Omental fat pad (tissue), 4 donors: Measurements from ENCODE around the gene SUV39H1. TPM values are rescaled to one million over a fixed set of nuclear protein-coding genes. Genes with fewer than 3 reads are reported as not detected.

ENCODE experiments used
- ATAC-seq: fragments of 150-250 bp; one replicate; pipeline ENCODE4 v1.9.1; 2016; ENCODE audit warnings: mild to moderate bottlenecking, moderate library complexity; ENCODE audit not compliant: low FRiP score
- DNase-seq: peaks from one replicate; pipeline ENCODE4 v3.0.0-alpha.2; 2019; ENCODE audit warnings: low spot score
- total RNA-seq, 4 donors: library from RNA; depleted of rRNA; stranded (reverse); fragments of >200 nt; gene quantifications; one replicate each; pipeline ENCODE4 v1.1.0, GENCODE V29; 2016
- TF ChIP-seq, protein P1 (sequence below), 3 donors: fragments of 450-650 bp; IDR thresholded peaks; one replicate each; pipeline ENCODE4 v1.5.1; 2016 to 2017; ENCODE audit warnings: antibody characterized with exemption in 3 of 3, mild to moderate bottlenecking in 3 of 3, moderate library complexity in 2 of 3

SUV39H1 gene
- total RNA-seq, 4 donors from 2014 or later = 4.2 to 8.1 (median 5.5) TPM

DNA sequence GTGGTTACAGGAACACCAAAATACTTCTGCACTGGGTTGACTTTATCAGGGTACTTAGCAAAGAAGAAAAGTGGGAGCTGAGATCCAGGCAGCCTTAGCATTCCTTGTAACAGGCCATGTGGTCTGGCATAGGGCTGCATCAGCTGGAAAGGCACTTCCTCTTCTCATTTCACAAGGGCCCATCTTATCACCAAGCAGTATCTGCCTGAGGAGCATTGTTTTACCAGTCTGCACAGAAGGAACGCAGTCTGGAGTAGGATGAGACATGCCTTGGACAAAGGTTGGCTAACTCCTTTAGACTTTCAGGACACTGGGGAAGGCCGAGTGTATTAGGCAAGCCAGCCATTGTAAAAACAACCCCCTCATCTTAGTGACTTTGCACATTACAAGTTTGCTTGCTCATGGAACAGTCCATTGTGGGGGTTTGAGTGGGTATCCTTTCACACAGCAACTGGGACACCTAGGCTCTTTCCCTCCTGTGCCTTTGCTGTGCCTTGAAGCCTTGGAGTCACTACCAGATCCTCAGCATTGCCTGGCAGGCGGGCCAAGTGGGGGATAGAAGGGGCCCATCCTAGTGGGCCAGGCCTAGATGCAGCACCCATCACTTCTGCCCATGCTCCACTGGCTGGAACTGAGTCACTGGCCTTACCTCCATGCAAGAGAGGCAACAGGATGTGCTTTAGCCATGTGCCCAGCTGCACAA, 4.6 kb downstream of the SUV39H1 start:
- no peak for DNase-seq
- no peak for ATAC-seq
- TF ChIP-seq, protein P1, sequence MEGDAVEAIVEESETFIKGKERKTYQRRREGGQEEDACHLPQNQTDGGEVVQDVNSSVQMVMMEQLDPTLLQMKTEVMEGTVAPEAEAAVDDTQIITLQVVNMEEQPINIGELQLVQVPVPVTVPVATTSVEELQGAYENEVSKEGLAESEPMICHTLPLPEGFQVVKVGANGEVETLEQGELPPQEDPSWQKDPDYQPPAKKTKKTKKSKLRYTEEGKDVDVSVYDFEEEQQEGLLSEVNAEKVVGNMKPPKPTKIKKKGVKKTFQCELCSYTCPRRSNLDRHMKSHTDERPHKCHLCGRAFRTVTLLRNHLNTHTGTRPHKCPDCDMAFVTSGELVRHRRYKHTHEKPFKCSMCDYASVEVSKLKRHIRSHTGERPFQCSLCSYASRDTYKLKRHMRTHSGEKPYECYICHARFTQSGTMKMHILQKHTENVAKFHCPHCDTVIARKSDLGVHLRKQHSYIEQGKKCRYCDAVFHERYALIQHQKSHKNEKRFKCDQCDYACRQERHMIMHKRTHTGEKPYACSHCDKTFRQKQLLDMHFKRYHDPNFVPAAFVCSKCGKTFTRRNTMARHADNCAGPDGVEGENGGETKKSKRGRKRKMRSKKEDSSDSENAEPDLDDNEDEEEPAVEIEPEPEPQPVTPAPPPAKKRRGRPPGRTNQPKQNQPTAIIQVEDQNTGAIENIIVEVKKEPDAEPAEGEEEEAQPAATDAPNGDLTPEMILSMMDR (IDR thresholded peaks at IDR 0.05) = no peak

DNA sequence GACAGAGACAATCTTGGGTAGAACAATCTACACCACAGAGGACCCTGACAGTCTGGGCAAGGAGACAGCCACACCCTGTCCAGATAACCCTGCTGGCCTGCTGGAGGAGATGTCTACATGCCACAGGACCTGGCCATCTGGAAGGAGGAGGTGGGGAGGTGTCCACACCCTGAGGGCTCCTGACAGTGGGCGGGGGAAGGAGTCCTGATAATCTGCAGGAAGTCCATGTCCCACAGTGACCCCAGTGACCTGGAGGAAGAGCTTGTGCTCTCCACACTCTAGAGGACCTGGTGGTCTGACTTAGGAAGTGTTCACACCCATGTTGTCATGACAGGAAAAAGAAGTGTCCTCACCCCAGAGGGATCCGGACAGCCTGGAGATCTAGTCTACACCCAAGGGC, 5.5 kb downstream of the SUV39H1 start:
- no peak for ATAC-seq
- DNase-seq = no peak
- TF ChIP-seq, protein P1 (IDR thresholded peaks at IDR 0.05) = no peak

DNA sequence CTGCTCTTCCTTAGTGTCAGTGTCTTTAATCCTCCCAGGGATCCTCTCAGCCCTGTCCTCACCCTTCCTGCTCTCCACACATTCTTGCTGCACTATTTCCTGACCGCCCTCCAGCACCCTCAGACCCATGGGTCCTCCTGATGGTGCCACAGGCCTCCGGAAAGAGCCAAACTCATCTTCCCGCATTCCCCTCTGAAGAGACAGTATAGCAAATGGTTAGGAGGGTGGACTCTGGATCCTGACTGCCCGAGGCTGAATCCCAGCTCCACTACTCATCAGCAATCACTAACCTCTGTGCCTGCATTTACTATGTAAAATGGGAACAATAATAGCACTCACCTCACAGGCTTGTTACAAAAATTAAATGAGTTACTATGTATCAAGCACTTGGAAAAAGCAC, 6.2 kb downstream of the SUV39H1 start:
- no peak for ATAC-seq
- TF ChIP-seq, protein P1 (IDR thresholded peaks at IDR 0.05) = no peak
- DNase-seq = no peak

DNA sequence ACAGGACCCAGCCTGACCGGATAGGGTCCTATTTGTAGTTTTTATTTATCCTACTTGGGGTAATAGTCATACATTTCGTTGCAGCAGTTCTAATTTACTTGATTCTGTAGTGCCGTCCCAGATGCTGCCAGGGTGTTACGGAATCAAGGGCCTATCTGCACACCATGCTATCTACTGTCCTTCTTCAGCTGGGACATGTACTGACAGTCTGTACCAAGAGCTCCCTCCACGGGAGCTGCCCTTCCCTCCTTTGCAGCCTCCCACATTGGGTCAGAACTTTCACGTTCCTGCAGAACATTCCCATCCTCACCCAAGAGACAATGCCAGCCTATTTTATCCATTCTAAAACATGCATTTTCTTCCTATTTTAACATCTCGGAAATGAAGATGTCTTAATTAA, 6.7 kb downstream of the SUV39H1 start:
- DNase-seq (no peak), ATAC-seq (no peak)
- TF ChIP-seq, protein P1 (IDR thresholded peaks at IDR 0.05) = no peak

DNA sequence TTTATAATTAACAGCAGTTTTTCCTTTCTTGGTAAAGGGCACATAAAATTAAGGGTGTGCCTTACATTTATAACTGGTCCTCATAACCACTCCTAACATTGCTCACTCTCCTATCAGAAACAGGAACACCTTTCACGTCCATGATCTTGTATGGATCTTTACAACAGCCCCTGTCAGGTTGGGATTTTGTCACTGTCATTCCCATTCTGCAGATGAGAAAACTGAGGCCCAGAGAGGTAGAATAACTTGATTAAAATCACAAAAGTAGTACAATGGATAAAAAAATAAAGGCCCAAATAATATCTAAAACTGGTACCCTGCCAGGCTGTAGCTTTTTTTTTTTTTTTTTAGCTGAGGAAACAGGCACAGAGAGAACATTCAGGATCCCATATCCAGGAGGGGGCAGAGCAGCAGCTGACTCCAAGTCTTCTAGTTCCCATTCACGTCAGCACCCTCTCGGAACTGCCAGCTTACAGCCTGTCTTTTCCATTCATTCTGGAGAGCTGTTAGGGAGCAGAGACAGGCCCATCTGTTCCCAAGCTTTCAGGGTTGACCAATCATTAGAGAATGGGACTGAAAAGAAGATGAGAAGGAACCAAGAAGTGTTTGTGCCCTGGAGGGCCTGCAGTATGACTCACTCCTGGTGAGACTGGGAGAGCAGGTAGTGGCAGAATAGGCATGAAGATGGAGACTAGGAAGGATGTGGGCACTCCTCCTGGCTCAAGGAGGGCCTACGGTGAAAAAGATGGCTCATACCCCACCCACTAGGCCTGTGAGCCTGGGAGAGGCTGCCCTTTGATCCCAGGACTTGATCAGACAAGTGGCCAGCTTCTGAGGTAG, 7.3 kb downstream of the SUV39H1 start:
- TF ChIP-seq, protein P1 (IDR thresholded peaks at IDR 0.05) = no peak
- DNase-seq (no peak), ATAC-seq (no peak)

DNA sequence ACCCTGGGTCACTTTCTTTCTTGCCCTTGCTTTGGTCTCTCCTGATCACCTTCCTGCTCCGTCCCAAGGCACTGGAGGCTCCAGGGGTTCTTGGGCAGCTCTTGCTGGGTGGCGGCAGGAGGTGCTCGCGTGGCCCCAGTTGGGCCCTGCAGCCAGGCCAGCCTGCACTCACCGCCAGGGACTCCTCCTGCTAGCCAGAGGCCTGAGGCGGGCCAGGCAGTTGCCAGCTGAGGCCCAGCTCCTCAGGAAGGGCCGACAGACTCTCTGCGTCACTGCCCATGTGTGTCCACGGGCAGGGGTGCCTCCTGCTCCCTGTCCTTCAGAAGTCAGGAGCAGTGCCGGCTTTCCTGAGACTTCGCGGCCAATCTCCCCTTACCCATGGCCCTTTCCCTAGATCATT, 9.3 kb downstream of the SUV39H1 start:
- TF ChIP-seq, protein P1 (IDR thresholded peaks at IDR 0.05) = no peak
- ATAC-seq (no peak), DNase-seq (no peak)
